HEK293 (cell line): ENCODE results near the gene KCNV2.

Experiments used
- CTCF ChIA-PET: fragments of 350-600 bp; formaldehyde crosslinking; extraction: SDS; loops from one replicate; lab custom pipeline; 2021; ENCODE audit warnings: antibody characterized with exemption; lab: Yijun Ruan, JAX
- POLR2A ChIA-PET: fragments of 300-600 bp; formaldehyde crosslinking; extraction: SDS; loops from one replicate; lab custom pipeline; 2020; ENCODE audit warnings: antibody characterized with exemption, inconsistent platforms; lab: Yijun Ruan, JAX
- H3K27ac ChIP-seq: fragments of 200-500 bp; sonication (Bioruptor generic); 2 replicates; pipeline ENCODE4 v1.5.1; 2014; ENCODE audit warnings: low read depth, low read length, control low read depth, inconsistent platforms; ENCODE audit errors: extremely low read depth
- H3K36me3 ChIP-seq, 2 experiments: fragments of 200-500 bp in 1 of 2; sonication (Bioruptor generic) in 1 of 2; 1 replicate in 1 of 2; 2 replicates in 1 of 2; pipeline ENCODE4 v1.5.1; 2014 to 2017; ENCODE audit warnings: inconsistent platforms in 2 of 2, low read length in 2 of 2; ENCODE audit not compliant: control insufficient read depth in 2 of 2, insufficient read depth in 1 of 2
- H3K4me1 ChIP-seq: fragments of 200-500 bp; sonication (Bioruptor generic); 2 replicates; pipeline ENCODE4 v1.5.1; 2014; ENCODE audit warnings: mild to moderate bottlenecking, low read length, inconsistent platforms; ENCODE audit not compliant: control insufficient read depth, insufficient read depth
- H3K4me3 ChIP-seq: 2 replicates; pipeline ENCODE4 v1.5.1; 2011; ENCODE audit warnings: low read depth, mild to moderate bottlenecking, control low read depth, low read length, moderate library complexity
- H3K9me3 ChIP-seq: fragments of 200-500 bp; sonication (Bioruptor generic); 2 replicates; pipeline ENCODE4 v1.5.1; 2014; ENCODE audit warnings: low read depth, low read length, inconsistent platforms; ENCODE audit not compliant: control insufficient read depth, insufficient read depth
- HOXD13 ChIP-seq: sonication (generic); formaldehyde crosslinking; IDR thresholded peaks from 2 replicates; pipeline ENCODE4 v1.8.0; 2022; ENCODE audit warnings: missing genetic modification reagents, borderline replicate concordance
- KLF16 ChIP-seq: fragments of 450-650 bp; formaldehyde crosslinking; IDR thresholded peaks from 2 replicates; pipeline ENCODE4 v1.5.1; 2017; ENCODE audit warnings: missing biosample characterization, missing genetic modification characterization
- KLF8 ChIP-seq: fragments of 450-650 bp; formaldehyde crosslinking; IDR thresholded peaks from 2 replicates; pipeline ENCODE4 v1.5.1; 2016; ENCODE audit warnings: missing biosample characterization, missing genetic modification characterization
- OSR2 ChIP-seq: fragments of 450-650 bp; formaldehyde crosslinking; IDR thresholded peaks from 2 replicates; pipeline ENCODE4 v1.5.1; 2016; ENCODE audit warnings: missing biosample characterization, missing genetic modification characterization
- PRDM6 ChIP-seq: fragments of 450-650 bp; formaldehyde crosslinking; IDR thresholded peaks from 2 replicates; pipeline ENCODE4 v1.5.1; 2017; ENCODE audit warnings: missing biosample characterization, missing genetic modification characterization
- ZBTB17 ChIP-seq: fragments of 450-650 bp; formaldehyde crosslinking; IDR thresholded peaks from 2 replicates; pipeline ENCODE4 v1.5.1; 2016; ENCODE audit warnings: missing biosample characterization, missing genetic modification characterization
- ZNF112 ChIP-seq: fragments of 450-650 bp; formaldehyde crosslinking; IDR thresholded peaks from 2 replicates; pipeline ENCODE4 v1.5.0; 2017; ENCODE audit warnings: missing biosample characterization, missing genetic modification characterization
- ZNF239 ChIP-seq: fragments of 450-650 bp; formaldehyde crosslinking; IDR thresholded peaks from 2 replicates; pipeline ENCODE4 v1.5.1; 2016; ENCODE audit warnings: missing biosample characterization, missing genetic modification characterization
- ZNF24 ChIP-seq: fragments of 450-650 bp; formaldehyde crosslinking; IDR thresholded peaks from 2 replicates; pipeline ENCODE4 v1.5.1; 2016; ENCODE audit warnings: missing biosample characterization, missing genetic modification characterization
- ZNF266 ChIP-seq: fragments of 450-650 bp; formaldehyde crosslinking; IDR thresholded peaks from 2 replicates; pipeline ENCODE4 v1.5.1; 2016; ENCODE audit warnings: missing biosample characterization, missing genetic modification characterization, low read depth
- ZNF354C ChIP-seq: fragments of 450-650 bp; formaldehyde crosslinking; IDR thresholded peaks from 2 replicates; pipeline ENCODE4 v1.5.1; 2016; ENCODE audit warnings: missing biosample characterization, missing genetic modification characterization, low read depth, borderline replicate concordance
- ZNF362 ChIP-seq: fragments of 450-650 bp; formaldehyde crosslinking; IDR thresholded peaks from 2 replicates; pipeline ENCODE4 v1.5.1; 2016; ENCODE audit warnings: missing biosample characterization, missing genetic modification characterization
- ZNF549 ChIP-seq: fragments of 450-650 bp; IDR thresholded peaks from 2 replicates; pipeline ENCODE4 v1.5.1; 2018; ENCODE audit warnings: missing biosample characterization, missing genetic modification characterization, mild to moderate bottlenecking, inconsistent platforms, moderate library complexity
- ZNF555 ChIP-seq: fragments of 450-650 bp; formaldehyde crosslinking; conservative IDR thresholded peaks from 2 replicates; pipeline ENCODE4 v1.5.1; 2017; ENCODE audit warnings: missing biosample characterization, mild to moderate bottlenecking, missing genetic modification characterization, inconsistent platforms
- ZNF571 ChIP-seq: fragments of 450-650 bp; formaldehyde crosslinking; IDR thresholded peaks from 2 replicates; pipeline ENCODE4 v1.5.0; 2017; ENCODE audit warnings: missing biosample characterization, missing genetic modification characterization
- ZNF596 ChIP-seq: fragments of 450-650 bp; IDR thresholded peaks from 2 replicates; pipeline ENCODE4 v1.5.0; 2018; ENCODE audit warnings: missing biosample characterization, mild to moderate bottlenecking, missing genetic modification characterization, moderate library complexity
- ZNF704 ChIP-seq: fragments of 450-650 bp; formaldehyde crosslinking; IDR thresholded peaks from 2 replicates; pipeline ENCODE4 v1.5.1; 2016; ENCODE audit warnings: missing biosample characterization, missing genetic modification characterization
- ZNF776 ChIP-seq: fragments of 450-650 bp; formaldehyde crosslinking; IDR thresholded peaks from 2 replicates; pipeline ENCODE4 v1.5.0; 2017; ENCODE audit warnings: missing biosample characterization, missing genetic modification characterization, borderline replicate concordance
- TF ChIP-seq, protein P1 (sequence below): fragments of 450-650 bp; formaldehyde crosslinking; IDR thresholded peaks from 2 replicates; pipeline ENCODE4 v1.5.1; 2017; ENCODE audit warnings: missing biosample characterization, missing genetic modification characterization
- TF ChIP-seq, protein P2 (sequence below): fragments of 450-650 bp; IDR thresholded peaks from 2 replicates; pipeline ENCODE4 v1.5.1; 2018; ENCODE audit warnings: missing biosample characterization, mild to moderate bottlenecking, missing genetic modification characterization
- TF ChIP-seq, protein P3 (sequence below): fragments of 450-650 bp; formaldehyde crosslinking; IDR thresholded peaks from 2 replicates; pipeline ENCODE4 v1.5.1; 2016; ENCODE audit warnings: missing biosample characterization, missing genetic modification characterization
- TF ChIP-seq, protein P4 (sequence below): fragments of 450-650 bp; formaldehyde crosslinking; IDR thresholded peaks from 2 replicates; pipeline ENCODE4 v1.5.1; 2016; ENCODE audit warnings: missing biosample characterization, missing genetic modification characterization

KCNV2 gene

GRCh38 chr9:2691626-2692025 lies 25.7 kb upstream of the KCNV2 start (continued):
- TF ChIP-seq ZNF704 (tag by site-specific recombination) = no peak
- no peak for TF ChIP-seq KLF16 (tag by site-specific recombination)
- TF ChIP-seq, protein P1, sequence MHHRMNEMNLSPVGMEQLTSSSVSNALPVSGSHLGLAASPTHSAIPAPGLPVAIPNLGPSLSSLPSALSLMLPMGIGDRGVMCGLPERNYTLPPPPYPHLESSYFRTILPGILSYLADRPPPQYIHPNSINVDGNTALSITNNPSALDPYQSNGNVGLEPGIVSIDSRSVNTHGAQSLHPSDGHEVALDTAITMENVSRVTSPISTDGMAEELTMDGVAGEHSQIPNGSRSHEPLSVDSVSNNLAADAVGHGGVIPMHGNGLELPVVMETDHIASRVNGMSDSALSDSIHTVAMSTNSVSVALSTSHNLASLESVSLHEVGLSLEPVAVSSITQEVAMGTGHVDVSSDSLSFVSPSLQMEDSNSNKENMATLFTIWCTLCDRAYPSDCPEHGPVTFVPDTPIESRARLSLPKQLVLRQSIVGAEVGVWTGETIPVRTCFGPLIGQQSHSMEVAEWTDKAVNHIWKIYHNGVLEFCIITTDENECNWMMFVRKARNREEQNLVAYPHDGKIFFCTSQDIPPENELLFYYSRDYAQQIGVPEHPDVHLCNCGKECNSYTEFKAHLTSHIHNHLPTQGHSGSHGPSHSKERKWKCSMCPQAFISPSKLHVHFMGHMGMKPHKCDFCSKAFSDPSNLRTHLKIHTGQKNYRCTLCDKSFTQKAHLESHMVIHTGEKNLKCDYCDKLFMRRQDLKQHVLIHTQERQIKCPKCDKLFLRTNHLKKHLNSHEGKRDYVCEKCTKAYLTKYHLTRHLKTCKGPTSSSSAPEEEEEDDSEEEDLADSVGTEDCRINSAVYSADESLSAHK (tag by site-specific recombination) = no peak
- no peak for TF ChIP-seq HOXD13 (CRISPR knock-in tag)
- TF ChIP-seq KLF8 (tag by site-specific recombination) = no peak
- TF ChIP-seq ZBTB17 (tag by site-specific recombination) = no peak

DNA sequence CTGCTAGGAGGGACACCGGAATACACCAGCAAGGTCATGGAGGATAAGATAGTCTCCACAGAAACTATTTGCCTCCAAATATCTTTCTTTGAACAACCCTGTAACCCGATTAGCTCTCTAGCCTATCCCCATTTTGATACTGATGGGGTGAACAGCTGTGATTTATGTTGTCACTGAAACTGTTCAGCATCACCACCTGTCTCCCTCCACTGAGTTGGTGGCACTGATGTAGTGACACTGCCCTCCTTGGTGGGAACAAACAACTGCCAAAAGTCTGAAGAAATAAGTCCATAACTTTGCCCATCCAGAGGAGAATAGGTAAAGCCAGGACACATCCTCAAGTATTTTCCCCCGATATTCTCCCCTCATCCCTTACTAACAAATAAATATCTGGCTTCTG lies 24.3 kb upstream of the KCNV2 start:
- Histone ChIP-seq H3K4me3 (no peak overlapping the region), H3K36me3 (no peaks in the 10 kb centered on the region), H3K9me3 (no peaks in the 10 kb centered on the region), H3K27ac (no peak overlapping the region), H3K4me1 (no peaks in the 10 kb centered on the region)
- ChIA-PET POLR2A (no interaction called here), CTCF (no interaction called here)
- TF ChIP-seq ZNF362 (tag by site-specific recombination) (no peak), ZNF776 (tag by site-specific recombination) (no peak), ZNF239 (tag by site-specific recombination) (no peak), ZNF112 (tag by site-specific recombination) (no peak), ZNF266 (tag by site-specific recombination) (no peak), HOXD13 (CRISPR knock-in tag) (no peak), ZNF354C (tag by site-specific recombination) (no peak), ZNF24 (no peak), ZNF571 (tag by site-specific recombination) (no peak), ZNF555 (tag by site-specific recombination) (no peak), OSR2 (tag by site-specific recombination) (no peak), ZNF596 (tag by site-specific recombination) (no peak), ZNF549 (tag by site-specific recombination) (no peak), PRDM6 (tag by site-specific recombination) (no peak)
- TF ChIP-seq, protein P2, sequence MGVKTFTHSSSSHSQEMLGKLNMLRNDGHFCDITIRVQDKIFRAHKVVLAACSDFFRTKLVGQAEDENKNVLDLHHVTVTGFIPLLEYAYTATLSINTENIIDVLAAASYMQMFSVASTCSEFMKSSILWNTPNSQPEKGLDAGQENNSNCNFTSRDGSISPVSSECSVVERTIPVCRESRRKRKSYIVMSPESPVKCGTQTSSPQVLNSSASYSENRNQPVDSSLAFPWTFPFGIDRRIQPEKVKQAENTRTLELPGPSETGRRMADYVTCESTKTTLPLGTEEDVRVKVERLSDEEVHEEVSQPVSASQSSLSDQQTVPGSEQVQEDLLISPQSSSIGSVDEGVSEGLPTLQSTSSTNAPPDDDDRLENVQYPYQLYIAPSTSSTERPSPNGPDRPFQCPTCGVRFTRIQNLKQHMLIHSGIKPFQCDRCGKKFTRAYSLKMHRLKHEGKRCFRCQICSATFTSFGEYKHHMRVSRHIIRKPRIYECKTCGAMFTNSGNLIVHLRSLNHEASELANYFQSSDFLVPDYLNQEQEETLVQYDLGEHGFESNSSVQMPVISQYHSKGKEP = no peak
- TF ChIP-seq, protein P3, sequence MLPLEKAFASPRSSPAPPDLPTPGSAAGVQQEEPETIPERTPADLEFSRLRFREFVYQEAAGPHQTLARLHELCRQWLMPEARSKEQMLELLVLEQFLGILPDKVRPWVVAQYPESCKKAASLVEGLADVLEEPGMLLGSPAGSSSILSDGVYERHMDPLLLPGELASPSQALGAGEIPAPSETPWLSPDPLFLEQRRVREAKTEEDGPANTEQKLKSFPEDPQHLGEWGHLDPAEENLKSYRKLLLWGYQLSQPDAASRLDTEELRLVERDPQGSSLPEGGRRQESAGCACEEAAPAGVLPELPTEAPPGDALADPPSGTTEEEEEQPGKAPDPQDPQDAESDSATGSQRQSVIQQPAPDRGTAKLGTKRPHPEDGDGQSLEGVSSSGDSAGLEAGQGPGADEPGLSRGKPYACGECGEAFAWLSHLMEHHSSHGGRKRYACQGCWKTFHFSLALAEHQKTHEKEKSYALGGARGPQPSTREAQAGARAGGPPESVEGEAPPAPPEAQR (tag by site-specific recombination) = no peak
- TF ChIP-seq, protein P4, sequence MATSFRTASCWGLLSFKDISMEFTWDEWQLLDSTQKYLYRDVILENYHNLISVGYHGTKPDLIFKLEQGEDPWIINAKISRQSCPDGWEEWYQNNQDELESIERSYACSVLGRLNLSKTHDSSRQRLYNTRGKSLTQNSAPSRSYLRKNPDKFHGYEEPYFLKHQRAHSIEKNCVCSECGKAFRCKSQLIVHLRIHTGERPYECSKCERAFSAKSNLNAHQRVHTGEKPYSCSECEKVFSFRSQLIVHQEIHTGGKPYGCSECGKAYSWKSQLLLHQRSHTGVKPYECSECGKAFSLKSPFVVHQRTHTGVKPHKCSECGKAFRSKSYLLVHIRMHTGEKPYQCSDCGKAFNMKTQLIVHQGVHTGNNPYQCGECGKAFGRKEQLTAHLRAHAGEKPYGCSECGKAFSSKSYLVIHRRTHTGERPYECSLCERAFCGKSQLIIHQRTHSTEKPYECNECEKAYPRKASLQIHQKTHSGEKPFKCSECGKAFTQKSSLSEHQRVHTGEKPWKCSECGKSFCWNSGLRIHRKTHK (tag by site-specific recombination) = no peak
